ENCODE measurements around the gene CAPN14.

CAPN14 gene

DNA sequence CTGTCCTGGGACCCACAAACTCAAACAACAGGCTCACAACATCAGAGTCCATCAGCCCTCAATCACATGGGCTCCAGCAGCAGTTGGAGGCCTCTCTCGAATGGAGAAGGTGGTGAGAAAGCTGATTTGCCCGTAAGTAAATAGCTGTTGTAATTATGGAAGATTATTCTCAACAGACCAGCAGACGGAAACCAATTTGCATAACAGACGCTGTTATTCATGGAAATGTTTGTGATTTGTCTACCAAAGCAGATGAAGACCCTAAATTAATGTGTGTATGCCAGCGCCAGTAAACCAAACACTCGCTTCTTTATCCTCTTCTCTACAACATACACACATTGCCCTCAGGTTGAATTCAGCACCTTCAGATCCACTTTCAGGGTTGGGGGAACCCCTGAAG, 55.7 kb downstream of the CAPN14 start:
- no peak for TF ChIP-seq ESRRG (CRISPR knock-in tag; IDR thresholded peaks at IDR 0.05)
- no peak for ATAC-seq

DNA sequence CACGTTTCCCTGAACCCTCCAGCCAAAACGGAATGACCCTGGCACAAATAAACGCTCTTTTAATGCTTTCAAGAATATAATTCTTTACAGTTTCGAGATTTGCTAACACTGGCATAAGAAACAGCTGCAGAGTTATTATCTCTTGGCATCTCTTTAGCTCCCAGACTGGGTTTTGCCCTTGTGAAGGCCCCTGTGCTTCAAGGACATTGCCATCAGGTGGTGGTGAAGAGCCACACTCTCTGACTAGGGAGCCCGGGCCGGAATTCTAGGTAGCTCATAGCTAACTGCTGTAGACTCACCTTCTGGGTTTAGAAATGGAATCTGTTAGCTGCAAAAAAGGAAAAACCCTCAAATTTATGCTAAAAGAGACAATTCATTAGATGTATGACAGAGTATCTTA, 65.8 kb downstream of the CAPN14 start:
- TF ChIP-seq, protein P1, sequence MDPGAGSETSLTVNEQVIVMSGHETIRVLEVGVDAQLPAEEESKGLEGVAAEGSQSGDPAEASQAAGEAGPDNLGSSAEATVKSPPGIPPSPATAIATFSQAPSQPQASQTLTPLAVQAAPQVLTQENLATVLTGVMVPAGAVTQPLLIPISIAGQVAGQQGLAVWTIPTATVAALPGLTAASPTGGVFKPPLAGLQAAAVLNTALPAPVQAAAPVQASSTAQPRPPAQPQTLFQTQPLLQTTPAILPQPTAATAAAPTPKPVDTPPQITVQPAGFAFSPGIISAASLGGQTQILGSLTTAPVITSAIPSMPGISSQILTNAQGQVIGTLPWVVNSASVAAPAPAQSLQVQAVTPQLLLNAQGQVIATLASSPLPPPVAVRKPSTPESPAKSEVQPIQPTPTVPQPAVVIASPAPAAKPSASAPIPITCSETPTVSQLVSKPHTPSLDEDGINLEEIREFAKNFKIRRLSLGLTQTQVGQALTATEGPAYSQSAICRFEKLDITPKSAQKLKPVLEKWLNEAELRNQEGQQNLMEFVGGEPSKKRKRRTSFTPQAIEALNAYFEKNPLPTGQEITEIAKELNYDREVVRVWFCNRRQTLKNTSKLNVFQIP (CRISPR knock-in tag; IDR thresholded peaks at IDR 0.05; ENCODE audit: borderline replicate concordance, low read depth), result no peak
- TF ChIP-seq, protein P2, sequence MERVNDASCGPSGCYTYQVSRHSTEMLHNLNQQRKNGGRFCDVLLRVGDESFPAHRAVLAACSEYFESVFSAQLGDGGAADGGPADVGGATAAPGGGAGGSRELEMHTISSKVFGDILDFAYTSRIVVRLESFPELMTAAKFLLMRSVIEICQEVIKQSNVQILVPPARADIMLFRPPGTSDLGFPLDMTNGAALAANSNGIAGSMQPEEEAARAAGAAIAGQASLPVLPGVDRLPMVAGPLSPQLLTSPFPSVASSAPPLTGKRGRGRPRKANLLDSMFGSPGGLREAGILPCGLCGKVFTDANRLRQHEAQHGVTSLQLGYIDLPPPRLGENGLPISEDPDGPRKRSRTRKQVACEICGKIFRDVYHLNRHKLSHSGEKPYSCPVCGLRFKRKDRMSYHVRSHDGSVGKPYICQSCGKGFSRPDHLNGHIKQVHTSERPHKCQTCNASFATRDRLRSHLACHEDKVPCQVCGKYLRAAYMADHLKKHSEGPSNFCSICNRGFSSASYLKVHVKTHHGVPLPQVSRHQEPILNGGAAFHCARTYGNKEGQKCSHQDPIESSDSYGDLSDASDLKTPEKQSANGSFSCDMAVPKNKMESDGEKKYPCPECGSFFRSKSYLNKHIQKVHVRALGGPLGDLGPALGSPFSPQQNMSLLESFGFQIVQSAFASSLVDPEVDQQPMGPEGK (CRISPR knock-in tag; IDR thresholded peaks at IDR 0.05; ENCODE audit: borderline replicate concordance), result no peak
- TF ChIP-seq, protein P3, sequence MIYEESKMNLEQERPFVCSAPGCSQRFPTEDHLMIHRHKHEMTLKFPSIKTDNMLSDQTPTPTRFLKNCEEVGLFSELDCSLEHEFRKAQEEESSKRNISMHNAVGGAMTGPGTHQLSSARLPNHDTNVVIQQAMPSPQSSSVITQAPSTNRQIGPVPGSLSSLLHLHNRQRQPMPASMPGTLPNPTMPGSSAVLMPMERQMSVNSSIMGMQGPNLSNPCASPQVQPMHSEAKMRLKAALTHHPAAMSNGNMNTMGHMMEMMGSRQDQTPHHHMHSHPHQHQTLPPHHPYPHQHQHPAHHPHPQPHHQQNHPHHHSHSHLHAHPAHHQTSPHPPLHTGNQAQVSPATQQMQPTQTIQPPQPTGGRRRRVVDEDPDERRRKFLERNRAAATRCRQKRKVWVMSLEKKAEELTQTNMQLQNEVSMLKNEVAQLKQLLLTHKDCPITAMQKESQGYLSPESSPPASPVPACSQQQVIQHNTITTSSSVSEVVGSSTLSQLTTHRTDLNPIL (CRISPR knock-in tag; IDR thresholded peaks at IDR 0.05; ENCODE audit: low read depth), result no peak
- TF ChIP-seq TOX (CRISPR knock-in tag; IDR thresholded peaks at IDR 0.05; ENCODE audit: borderline replicate concordance), result no peak
- no peak for TF ChIP-seq CSDC2 (CRISPR knock-in tag; IDR thresholded peaks at IDR 0.05)
- TF ChIP-seq OSR1 (CRISPR knock-in tag; IDR thresholded peaks at IDR 0.05), result no peak
- peak; percentile 32; the same call in 1 of the 3 replicates for ATAC-seq

DNA sequence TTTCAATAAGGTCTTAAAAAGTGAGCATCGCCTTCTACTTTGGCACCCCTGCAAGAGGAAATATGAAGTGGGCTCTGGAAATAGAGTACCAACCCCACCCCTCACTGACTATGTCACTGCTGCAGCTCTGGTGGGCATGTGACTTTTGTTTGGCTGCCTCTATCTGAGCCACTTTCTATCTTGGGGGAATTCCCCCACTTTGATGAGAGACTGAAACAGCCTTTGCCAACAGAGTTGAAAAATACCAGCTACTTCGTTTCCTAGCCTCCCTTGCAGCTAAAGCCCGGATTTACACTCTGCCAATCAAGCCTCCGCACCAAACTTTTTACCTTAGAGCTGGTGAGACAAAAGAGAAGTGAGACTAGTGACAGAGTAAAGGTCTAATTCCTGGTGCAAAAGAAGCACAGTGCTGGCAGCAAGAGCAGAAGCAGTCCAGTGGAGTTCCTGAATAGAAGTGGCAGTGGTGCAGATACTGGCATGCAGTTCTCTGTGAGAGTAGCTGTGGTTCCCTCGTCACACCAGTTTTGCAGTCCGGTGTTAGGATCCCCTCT, 67.1 kb downstream of the CAPN14 start:
- ATAC-seq, result no peak
- no peak for TF ChIP-seq ZC3H10 (CRISPR knock-in tag; IDR thresholded peaks at IDR 0.05)
- no peak for TF ChIP-seq TCF4 (CRISPR knock-in tag; IDR thresholded peaks at IDR 0.05; ENCODE audit: borderline replicate concordance)
- TF ChIP-seq TOX (CRISPR knock-in tag; IDR thresholded peaks at IDR 0.05; ENCODE audit: borderline replicate concordance), result no peak
- no peak for TF ChIP-seq PPARA (CRISPR knock-in tag; IDR thresholded peaks at IDR 0.05; ENCODE audit: borderline replicate concordance)
- TF ChIP-seq, protein P1 (CRISPR knock-in tag; IDR thresholded peaks at IDR 0.05; ENCODE audit: borderline replicate concordance, low read depth), result no peak
- no peak for TF ChIP-seq RARB (CRISPR knock-in tag; IDR thresholded peaks at IDR 0.05)
- no peak for TF ChIP-seq ESRRG (CRISPR knock-in tag; IDR thresholded peaks at IDR 0.05)
- no peak for TF ChIP-seq CSDC2 (CRISPR knock-in tag; IDR thresholded peaks at IDR 0.05)

DNA sequence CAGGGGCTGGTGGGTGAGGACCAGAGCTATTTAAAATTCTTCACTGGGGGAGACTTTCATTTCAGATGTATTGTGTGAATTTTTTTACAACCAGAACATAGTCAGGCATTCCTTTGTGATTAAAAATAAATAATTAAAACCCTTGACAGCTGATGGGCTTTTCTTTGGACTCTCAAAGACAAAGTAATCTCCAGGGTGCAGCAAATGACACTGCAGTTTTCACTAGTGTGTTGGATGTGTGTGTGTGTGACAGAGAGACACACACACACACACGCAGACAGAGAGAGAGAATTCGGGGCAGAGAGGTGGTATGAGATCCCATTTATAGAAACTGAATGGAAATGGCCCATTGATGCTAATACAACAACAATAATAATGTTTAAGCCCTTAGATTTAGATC, 68.8 kb downstream of the CAPN14 start:
- no peak for TF ChIP-seq ESRRG (CRISPR knock-in tag; IDR thresholded peaks at IDR 0.05)
- no peak for TF ChIP-seq ARNTL (CRISPR knock-in tag; IDR thresholded peaks at IDR 0.05; ENCODE audit: borderline replicate concordance, low read depth)
- TF ChIP-seq ISL1 (CRISPR knock-in tag; IDR thresholded peaks at IDR 0.05), result no peak
- TF ChIP-seq, protein P3 (CRISPR knock-in tag; IDR thresholded peaks at IDR 0.05; ENCODE audit: low read depth), result no peak
- no peak for TF ChIP-seq RARB (CRISPR knock-in tag; IDR thresholded peaks at IDR 0.05)
- TF ChIP-seq ZNF8 (CRISPR knock-in tag; IDR thresholded peaks at IDR 0.05), result no peak
- TF ChIP-seq ZFP3 (CRISPR knock-in tag; IDR thresholded peaks at IDR 0.05), result no peak
- no peak for ATAC-seq

DNA sequence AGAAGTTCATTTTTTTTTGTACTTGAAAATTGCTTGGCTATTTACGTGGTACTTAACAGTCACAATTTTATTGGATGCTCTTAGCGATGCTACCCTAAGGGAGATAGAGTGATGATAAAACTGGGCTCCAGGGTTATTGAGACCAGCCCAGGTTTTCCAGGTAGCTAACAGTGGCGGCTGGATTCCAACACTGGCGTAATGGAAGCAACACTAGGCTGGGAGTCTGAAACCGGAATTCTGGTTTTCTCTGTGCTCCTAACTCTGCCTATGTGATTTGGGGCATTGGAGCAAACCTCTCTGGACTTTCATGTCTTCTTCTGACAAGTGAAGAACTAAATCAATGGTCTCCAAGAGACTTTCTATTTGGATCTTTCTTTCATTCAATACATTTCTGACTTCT, 69.7 kb downstream of the CAPN14 start:
- no peak for ATAC-seq
- TF ChIP-seq PPARA (CRISPR knock-in tag; IDR thresholded peaks at IDR 0.05; ENCODE audit: borderline replicate concordance) (no peak), TOX (CRISPR knock-in tag; IDR thresholded peaks at IDR 0.05; ENCODE audit: borderline replicate concordance) (no peak), OSR1 (CRISPR knock-in tag; IDR thresholded peaks at IDR 0.05) (no peak), CSDC2 (CRISPR knock-in tag; IDR thresholded peaks at IDR 0.05) (no peak), ZNF8 (CRISPR knock-in tag; IDR thresholded peaks at IDR 0.05) (no peak), ZNF70 (CRISPR knock-in tag; IDR thresholded peaks at IDR 0.05) (no peak)
- TF ChIP-seq, protein P4, sequence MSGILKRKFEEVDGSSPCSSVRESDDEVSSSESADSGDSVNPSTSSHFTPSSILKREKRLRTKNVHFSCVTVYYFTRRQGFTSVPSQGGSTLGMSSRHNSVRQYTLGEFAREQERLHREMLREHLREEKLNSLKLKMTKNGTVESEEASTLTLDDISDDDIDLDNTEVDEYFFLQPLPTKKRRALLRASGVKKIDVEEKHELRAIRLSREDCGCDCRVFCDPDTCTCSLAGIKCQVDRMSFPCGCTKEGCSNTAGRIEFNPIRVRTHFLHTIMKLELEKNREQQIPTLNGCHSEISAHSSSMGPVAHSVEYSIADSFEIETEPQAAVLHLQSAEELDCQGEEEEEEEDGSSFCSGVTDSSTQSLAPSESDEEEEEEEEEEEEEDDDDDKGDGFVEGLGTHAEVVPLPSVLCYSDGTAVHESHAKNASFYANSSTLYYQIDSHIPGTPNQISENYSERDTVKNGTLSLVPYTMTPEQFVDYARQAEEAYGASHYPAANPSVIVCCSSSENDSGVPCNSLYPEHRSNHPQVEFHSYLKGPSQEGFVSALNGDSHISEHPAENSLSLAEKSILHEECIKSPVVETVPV (CRISPR knock-in tag; IDR thresholded peaks at IDR 0.05), result no peak
- TF ChIP-seq, protein P5, sequence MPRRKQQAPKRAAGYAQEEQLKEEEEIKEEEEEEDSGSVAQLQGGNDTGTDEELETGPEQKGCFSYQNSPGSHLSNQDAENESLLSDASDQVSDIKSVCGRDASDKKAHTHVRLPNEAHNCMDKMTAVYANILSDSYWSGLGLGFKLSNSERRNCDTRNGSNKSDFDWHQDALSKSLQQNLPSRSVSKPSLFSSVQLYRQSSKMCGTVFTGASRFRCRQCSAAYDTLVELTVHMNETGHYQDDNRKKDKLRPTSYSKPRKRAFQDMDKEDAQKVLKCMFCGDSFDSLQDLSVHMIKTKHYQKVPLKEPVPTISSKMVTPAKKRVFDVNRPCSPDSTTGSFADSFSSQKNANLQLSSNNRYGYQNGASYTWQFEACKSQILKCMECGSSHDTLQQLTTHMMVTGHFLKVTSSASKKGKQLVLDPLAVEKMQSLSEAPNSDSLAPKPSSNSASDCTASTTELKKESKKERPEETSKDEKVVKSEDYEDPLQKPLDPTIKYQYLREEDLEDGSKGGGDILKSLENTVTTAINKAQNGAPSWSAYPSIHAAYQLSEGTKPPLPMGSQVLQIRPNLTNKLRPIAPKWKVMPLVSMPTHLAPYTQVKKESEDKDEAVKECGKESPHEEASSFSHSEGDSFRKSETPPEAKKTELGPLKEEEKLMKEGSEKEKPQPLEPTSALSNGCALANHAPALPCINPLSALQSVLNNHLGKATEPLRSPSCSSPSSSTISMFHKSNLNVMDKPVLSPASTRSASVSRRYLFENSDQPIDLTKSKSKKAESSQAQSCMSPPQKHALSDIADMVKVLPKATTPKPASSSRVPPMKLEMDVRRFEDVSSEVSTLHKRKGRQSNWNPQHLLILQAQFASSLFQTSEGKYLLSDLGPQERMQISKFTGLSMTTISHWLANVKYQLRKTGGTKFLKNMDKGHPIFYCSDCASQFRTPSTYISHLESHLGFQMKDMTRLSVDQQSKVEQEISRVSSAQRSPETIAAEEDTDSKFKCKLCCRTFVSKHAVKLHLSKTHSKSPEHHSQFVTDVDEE (CRISPR knock-in tag; IDR thresholded peaks at IDR 0.05), result no peak
- TF ChIP-seq, protein P1 (CRISPR knock-in tag; IDR thresholded peaks at IDR 0.05; ENCODE audit: borderline replicate concordance, low read depth), result no peak
